Dedifferentiated amniotic fluid mesenchymal stem cell (primary cell): Measurements from ENCODE around the gene TP53TG3D.
"Not testable (repeated sequence)": the region's sequence is repeated elsewhere in the genome, so short reads cannot be mapped to it uniquely, and the experiment has no call there.

Experiments
- DNase-seq: peaks from one replicate; pipeline ENCODE4 v3.0.0-alpha.2; 2016; ENCODE audit errors: extremely low spot score

The TP53TG3D gene, protein sequence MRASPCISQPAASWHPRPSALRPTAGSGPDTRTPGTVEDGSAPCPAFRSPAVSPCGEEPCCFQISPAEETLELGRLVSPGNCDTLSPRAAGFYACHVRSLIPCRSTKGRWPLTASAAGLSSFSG

DNA sequence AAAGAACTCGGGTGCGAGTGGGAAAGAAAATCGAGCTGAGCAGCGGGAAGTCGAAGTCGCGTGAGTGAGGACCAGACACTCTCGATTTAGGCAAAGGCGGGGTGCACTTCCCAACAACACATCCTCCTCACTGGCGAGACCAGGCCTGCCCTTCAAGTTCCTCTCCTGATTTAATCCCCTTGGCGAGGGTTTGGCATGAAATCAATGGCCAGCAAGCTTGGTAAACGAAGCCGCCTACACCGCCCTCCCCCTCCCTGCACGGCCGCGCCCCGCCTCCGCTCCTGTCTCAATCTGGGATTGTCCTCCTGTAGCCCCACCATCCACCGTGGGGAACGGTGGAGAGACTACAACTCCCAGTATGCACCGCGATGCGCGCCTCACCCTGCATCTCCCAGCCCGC, at the start of gene TP53TG3D:
TP53TG3D (plus strand) TSS at position 301 of the 400 bp plus-strand sequence; CDS start at position 369, 68 bp downstream.
- DNase-seq: not testable (repeated sequence)

DNA sequence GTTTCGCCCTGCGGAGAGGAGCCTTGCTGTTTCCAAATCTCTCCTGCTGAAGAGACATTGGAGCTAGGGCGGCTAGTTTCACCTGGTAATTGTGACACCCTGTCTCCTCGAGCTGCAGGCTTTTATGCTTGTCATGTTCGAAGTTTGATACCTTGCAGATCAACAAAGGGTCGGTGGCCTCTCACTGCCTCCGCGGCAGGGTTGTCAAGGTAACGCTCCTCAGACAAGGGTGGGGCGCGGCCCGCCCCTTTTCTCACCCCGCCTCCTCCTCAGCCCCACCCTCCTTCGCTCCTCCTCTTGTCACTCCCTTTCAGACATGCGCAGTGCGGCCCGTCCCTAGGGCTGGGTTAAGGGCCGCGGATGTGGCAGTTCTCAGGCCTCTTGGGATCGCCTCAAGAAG, 421 bp downstream of the TP53TG3D start:
- not testable (repeated sequence) for DNase-seq

- DNase-seq: not testable (repeated sequence)
Measured at GRCh38 chr16:32261526-32261925, 8.4 kb downstream of the TP53TG3D start.

DNA sequence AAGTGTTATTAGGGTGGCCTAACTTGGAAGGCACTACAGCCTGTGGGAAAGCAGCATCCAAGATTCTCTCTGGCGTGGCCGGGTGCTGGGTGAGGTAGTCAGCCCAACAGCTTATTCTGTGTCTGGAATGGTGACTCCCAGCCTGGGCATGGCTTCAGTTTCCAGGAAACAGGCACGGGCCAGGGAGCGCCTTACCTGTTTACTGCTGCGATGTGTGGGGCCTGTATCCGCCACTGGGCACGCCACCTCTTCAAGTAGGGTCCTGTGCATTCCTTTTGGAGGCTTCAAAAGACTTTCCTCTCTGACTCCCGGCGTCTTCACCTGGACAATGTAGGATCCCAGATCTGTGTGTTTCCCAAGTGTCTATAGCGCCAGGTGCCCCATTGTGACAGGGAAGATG, 10.5 kb downstream of the TP53TG3D start:
- DNase-seq: not testable (repeated sequence)

GRCh38 chr16:32281910-32282309, 28.8 kb downstream of the TP53TG3D start:
- DNase-seq: not testable (repeated sequence)

- not testable (repeated sequence) for DNase-seq
Measured at GRCh38 chr16:32283024-32283423, 29.9 kb downstream of the TP53TG3D start.

DNA sequence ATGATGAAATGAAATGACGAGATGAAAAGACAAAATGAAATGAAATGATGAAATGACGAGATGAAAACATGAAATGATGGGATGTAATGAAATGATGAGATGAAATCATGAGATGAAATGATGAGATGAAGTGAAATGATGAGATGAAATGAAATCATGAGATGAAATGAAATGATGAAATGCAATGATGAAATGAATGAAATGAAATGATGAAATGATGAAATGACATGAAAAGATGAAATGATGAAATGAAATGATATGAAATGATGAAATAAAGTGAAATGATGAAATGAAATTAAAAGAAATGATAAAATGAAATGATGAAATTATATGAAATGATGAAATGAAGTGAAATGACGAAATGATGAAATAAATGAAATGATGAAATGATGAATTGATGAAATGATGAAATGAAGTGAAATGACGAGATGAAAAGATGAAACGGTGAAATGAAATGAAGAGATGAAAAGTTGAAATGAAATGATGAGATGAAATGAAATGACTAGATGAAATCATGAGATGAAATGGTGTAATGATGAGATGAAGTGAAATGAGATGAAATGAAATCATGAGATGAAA, 30.9 kb downstream of the TP53TG3D start:
- not testable (repeated sequence) for DNase-seq

GRCh38 chr16:32284800-32285796, 32.0 kb downstream of the TP53TG3D start:
- not testable (repeated sequence) for DNase-seq

DNA sequence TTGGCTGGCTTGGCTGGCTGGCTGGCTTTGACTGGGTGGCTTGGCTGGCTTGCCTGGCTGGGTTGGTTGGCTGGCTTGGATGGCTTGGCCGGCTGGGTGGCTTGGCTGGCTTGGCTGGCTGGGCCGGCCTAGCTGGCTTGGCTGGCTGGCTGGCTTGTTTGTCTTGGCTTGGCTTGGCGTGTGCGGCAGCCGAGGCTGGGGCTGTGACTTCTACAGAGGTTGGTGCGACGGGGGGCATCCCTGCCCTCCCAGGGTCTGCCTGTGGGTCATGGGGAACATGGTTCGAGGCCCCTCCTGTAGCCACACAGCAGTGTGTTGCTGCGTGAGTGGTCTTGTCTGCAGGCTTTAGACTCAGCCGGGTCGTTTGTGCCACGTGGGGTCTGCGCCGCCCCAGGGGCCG, 33.1 kb downstream of the TP53TG3D start:
- not testable (repeated sequence) for DNase-seq

DNA sequence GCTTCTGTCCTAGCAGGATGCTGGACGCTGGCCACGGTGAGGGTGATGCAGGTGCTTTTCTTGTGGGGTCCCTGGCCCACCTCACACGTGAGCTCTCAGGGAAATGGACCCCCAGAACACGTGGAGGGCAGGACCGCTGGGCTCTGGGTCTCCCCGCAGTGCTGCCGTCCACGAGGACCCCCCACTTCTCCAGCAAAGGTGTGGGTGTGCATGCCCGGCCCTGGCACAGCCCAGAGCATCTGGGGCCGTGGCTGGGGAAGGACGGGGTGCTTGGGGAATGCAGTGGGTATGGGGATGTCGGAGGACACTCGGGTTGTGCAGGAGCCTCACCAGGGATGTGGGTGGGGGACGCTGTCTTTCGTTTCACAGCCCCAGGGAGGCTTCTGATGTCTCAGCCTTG, 34.7 kb downstream of the TP53TG3D start:
- not testable (repeated sequence) for DNase-seq

DNA sequence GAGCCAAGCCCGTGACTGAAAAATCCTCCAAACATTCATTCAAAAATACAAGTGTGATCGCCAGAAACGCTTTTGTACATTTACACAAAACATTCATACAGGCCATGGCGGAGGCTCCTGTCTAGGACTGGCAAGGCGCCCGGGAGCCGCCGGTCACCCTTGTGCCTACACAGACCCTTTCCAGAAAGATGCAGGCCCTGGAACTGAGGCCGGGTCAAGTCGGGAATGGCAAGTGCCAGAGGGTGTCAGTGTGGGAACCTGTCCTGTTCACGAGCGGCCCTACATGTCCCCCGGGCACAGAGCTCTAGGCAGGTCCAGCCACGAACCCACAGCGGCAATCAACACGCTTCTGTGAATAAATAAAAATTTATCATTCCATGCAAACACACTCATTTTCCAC, 36.1 kb downstream of the TP53TG3D start:
- DNase-seq: not testable (repeated sequence)

GRCh38 chr16:32302776-32303175, 49.7 kb downstream of the TP53TG3D start:
- not testable (repeated sequence) for DNase-seq
